Liver (tissue), 9 donors: Measurements from ENCODE around the gene NEUROD4. TPM values are rescaled to one million over a fixed set of nuclear protein-coding genes. Genes with fewer than 3 reads are reported as not detected.

ENCODE experiments used
- DNase-seq: peaks from one replicate; pipeline ENCODE4 v3.0.0-alpha.2; 2017; ENCODE audit warnings: low spot score
- H3K27ac ChIP-seq, 2 donors: one replicate each; pipeline ENCODE4 v1.7.0; 2013; ENCODE audit warnings: inconsistent platforms in 2 of 2, low read length in 2 of 2, control low read depth in 1 of 2, low read depth in 1 of 2, mild to moderate bottlenecking in 1 of 2
- H3K27me3 ChIP-seq, 4 donors: one replicate each; pipeline versions ENCODE4 v1.6.1 to v1.7.0; 2013; ENCODE audit warnings: low read length in 3 of 4, inconsistent platforms in 1 of 4, mild to moderate bottlenecking in 1 of 4, moderate library complexity in 1 of 4; ENCODE audit not compliant: control insufficient read depth in 4 of 4, insufficient read depth in 4 of 4
- H3K36me3 ChIP-seq, 4 donors: one replicate each; pipeline versions ENCODE4 v1.6.1 to v1.7.0; 2013; ENCODE audit warnings: low read length in 3 of 4, mild to moderate bottlenecking in 3 of 4, low read depth in 1 of 4, moderate library complexity in 1 of 4; ENCODE audit not compliant: control insufficient read depth in 4 of 4, insufficient read depth in 3 of 4
- H3K4me1 ChIP-seq, 4 donors: one replicate each; pipeline versions ENCODE4 v1.6.1 to v1.7.0; 2013; ENCODE audit warnings: low read length in 3 of 4, mild to moderate bottlenecking in 3 of 4, moderate library complexity in 1 of 4; ENCODE audit not compliant: control insufficient read depth in 4 of 4, insufficient read depth in 4 of 4
- H3K4me3 ChIP-seq, 3 donors: one replicate each; pipeline versions ENCODE4 v1.6.1 to v1.7.0; 2013; ENCODE audit warnings: low read length in 3 of 3, control low read depth in 1 of 3, low read depth in 1 of 3, mild to moderate bottlenecking in 1 of 3
- H3K9ac ChIP-seq, 2 donors: one replicate each; pipeline ENCODE4 v1.7.0; 2013; ENCODE audit warnings: low read length in 2 of 2, mild to moderate bottlenecking in 2 of 2, moderate library complexity in 2 of 2, control low read depth in 1 of 2, low read depth in 1 of 2
- H3K9me3 ChIP-seq, 4 donors: one replicate each; pipeline versions ENCODE4 v1.6.1 to v1.7.0; 2013; ENCODE audit warnings: low read length in 3 of 4; ENCODE audit not compliant: control insufficient read depth in 4 of 4
- GABPA ChIP-seq, 2 donors: IDR thresholded peaks in 1 of 2; conservative IDR thresholded peaks in 1 of 2; 2 replicates each; pipeline ENCODE4 v1.6.1; 2016; ENCODE audit warnings: antibody characterized with exemption in 2 of 2, mild to moderate bottlenecking in 1 of 2, moderate library complexity in 1 of 2
- HNF4A ChIP-seq, 2 donors: conservative IDR thresholded peaks; 2 replicates each; pipeline ENCODE4 v1.6.1; 2016; ENCODE audit warnings: antibody characterized with exemption in 2 of 2, mild to moderate bottlenecking in 2 of 2
- JUND ChIP-seq, 2 donors: IDR thresholded peaks; 2 replicates each; pipeline ENCODE4 v1.6.1; 2016; ENCODE audit warnings: antibody characterized with exemption in 2 of 2
- NR2F2 ChIP-seq: IDR thresholded peaks from 2 replicates; pipeline ENCODE4 v1.6.1; 2016; ENCODE audit warnings: antibody characterized with exemption
- RAD21 ChIP-seq, 2 donors: IDR thresholded peaks; 2 replicates each; pipeline ENCODE4 v1.6.1; 2016; ENCODE audit warnings: antibody characterized with exemption in 2 of 2, mild to moderate bottlenecking in 2 of 2
- REST ChIP-seq: IDR thresholded peaks from 2 replicates; pipeline ENCODE4 v1.6.1; 2016; ENCODE audit warnings: antibody characterized with exemption, mild to moderate bottlenecking
- RXRA ChIP-seq, 2 donors: IDR thresholded peaks; 2 replicates each; pipeline ENCODE4 v1.6.1; 2017 to 2018; ENCODE audit warnings: antibody characterized with exemption in 2 of 2, mild to moderate bottlenecking in 1 of 2
- TAF1 ChIP-seq: conservative IDR thresholded peaks from 2 replicates; pipeline ENCODE4 v1.6.1; 2016; ENCODE audit warnings: antibody characterized with exemption, mild to moderate bottlenecking
- YY1 ChIP-seq: IDR thresholded peaks from 2 replicates; pipeline ENCODE4 v1.6.1; 2016; ENCODE audit warnings: antibody characterized with exemption, mild to moderate bottlenecking
- ZBTB33 ChIP-seq: IDR thresholded peaks from 2 replicates; pipeline ENCODE4 v1.6.1; 2016; ENCODE audit warnings: antibody characterized with exemption
- WGBS: extraction: QIAGEN DNeasy Blood & Tissue Kit; methylation state at CpG from one replicate; pipeline ENCODE4 v1.1.7; 2013; 5-methylcytosine and 5-hydroxymethylcytosine counted together
- polyA plus RNA-seq, 2 donors: library from polyadenylated mRNA; stranded (reverse) in 1 of 2; unstranded in 1 of 2; fragments of 200-250 nt in 1 of 2; fragments of >200 nt in 1 of 2; fragmentation: Nextera tagmentation in 1 of 2; extraction: Ambion mirVana in 1 of 2; gene quantifications; one replicate each; pipeline versions ENCODE4 v1.2.1 to v1.2.3, GENCODE V29; 2013 to 2015
- total RNA-seq, 2 donors: library from RNA; depleted of rRNA; stranded (reverse); fragments of >200 nt; gene quantifications; one replicate each; pipeline ENCODE4 v1.2.3, GENCODE V29; 2014
- TF ChIP-seq, protein P1 (sequence below): fragments of 150-350 bp; IDR thresholded peaks from 2 replicates; pipeline ENCODE4 v1.5.1; 2017; ENCODE audit warnings: improper control_type of control experiment, low read depth, low read length; ENCODE audit not compliant: missing input control
- TF ChIP-seq, protein P2 (sequence below): IDR thresholded peaks from 2 replicates; pipeline ENCODE4 v1.6.1; 2016; ENCODE audit warnings: antibody characterized with exemption
- TF ChIP-seq, protein P3 (sequence below): IDR thresholded peaks from 2 replicates; pipeline ENCODE4 v1.6.1; 2016; ENCODE audit warnings: antibody characterized with exemption
- donor health status: healthy.
- donor health status: healthy.
- donor health status: healthy.
- donor health status: healthy.
- donor health status: healthy.

The NEUROD4 gene
- total and polyA plus RNA-seq, 4 donors = not detected

DNA sequence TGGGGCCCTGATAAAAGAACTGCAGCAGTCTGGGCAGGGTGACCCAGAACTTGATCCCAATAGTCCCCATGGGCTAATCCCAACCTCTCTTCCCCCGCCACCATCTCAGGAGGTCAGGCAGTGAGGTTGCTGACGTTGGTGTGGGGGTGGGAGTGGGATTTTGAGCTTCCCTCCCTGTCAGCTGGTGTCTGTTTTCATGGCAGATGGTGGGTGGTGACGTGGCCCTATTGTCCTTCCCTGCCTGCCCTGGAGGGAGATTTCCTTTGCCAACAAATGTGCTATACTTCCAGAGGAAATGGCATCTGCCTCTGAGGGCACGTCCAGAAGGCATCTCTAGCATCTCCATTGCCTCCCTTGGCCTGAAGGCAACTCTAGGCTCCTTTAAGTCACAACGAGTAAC, 37.7 kb downstream of the NEUROD4 start:
- TF ChIP-seq TAF1 = no peak
- no peak for TF ChIP-seq RAD21 (IDR thresholded peaks at IDR 0.05)
- Histone ChIP-seq H3K9me3 (no peaks in the 10 kb centered on the region), H3K27me3 (peaks cover 0 to 12% (median 0%) of the 10 kb centered on the region in 4 donors), H3K36me3 (no peaks in the 10 kb centered on the region), H3K27ac (no peak overlapping the region), H3K4me1 (no peaks in the 10 kb centered on the region), H3K4me3 (no peak overlapping the region), H3K9ac (no peak overlapping the region)
- 48% methylated on average over 5 of the region's 5 CpGs for WGBS
- no peak for DNase-seq

DNA sequence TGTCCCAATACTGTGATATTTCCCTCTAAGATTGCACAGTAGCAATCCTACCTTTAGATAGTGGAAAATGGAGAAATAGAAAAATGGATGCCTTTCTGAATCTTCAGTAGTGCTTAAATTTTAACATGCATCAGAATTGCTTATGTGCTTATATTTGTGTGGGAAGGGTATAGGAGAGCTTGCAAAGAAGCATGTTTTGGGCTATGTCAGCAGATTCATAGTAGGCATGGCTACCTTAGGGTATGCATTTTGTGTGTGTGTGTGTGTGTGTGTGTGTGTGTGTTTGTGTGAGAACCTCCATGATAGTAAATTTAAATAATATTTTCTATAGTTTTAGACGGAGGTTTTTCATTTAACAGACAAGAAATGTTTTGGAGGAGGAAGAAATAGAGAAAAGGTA, 38.3 kb downstream of the NEUROD4 start:
- H3K4me3 ChIP-seq = no peak overlapping the region
- 81% methylated on average over 1 of the region's 1 CpG for WGBS
- no peak for TF ChIP-seq JUND (IDR thresholded peaks at IDR 0.05)
- TF ChIP-seq, protein P1, sequence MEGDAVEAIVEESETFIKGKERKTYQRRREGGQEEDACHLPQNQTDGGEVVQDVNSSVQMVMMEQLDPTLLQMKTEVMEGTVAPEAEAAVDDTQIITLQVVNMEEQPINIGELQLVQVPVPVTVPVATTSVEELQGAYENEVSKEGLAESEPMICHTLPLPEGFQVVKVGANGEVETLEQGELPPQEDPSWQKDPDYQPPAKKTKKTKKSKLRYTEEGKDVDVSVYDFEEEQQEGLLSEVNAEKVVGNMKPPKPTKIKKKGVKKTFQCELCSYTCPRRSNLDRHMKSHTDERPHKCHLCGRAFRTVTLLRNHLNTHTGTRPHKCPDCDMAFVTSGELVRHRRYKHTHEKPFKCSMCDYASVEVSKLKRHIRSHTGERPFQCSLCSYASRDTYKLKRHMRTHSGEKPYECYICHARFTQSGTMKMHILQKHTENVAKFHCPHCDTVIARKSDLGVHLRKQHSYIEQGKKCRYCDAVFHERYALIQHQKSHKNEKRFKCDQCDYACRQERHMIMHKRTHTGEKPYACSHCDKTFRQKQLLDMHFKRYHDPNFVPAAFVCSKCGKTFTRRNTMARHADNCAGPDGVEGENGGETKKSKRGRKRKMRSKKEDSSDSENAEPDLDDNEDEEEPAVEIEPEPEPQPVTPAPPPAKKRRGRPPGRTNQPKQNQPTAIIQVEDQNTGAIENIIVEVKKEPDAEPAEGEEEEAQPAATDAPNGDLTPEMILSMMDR = no peak

GRCh38 chr12:55058776-55059175, 39.0 kb downstream of the NEUROD4 start:
- Histone ChIP-seq H3K4me1 (no peaks in the 10 kb centered on the region), H3K9me3 (no peaks in the 10 kb centered on the region), H3K4me3 (no peak overlapping the region), H3K27me3 (peaks cover 0 to 10% (median 2%) of the 10 kb centered on the region in 4 donors), H3K27ac (no peak overlapping the region), H3K9ac (no peak overlapping the region), H3K36me3 (no peaks in the 10 kb centered on the region)
- no peak for TF ChIP-seq YY1
- WGBS = 83% methylated on average over 4 of the region's 4 CpGs
- no peak for DNase-seq

More for the DNA sequence above, 38.3 kb downstream of the NEUROD4 start:
- Histone ChIP-seq H3K4me1 (no peaks in the 10 kb centered on the region), H3K27ac (no peak overlapping the region), H3K9ac (no peak overlapping the region), H3K27me3 (peaks cover 0 to 10% (median 1%) of the 10 kb centered on the region in 4 donors), H3K9me3 (no peaks in the 10 kb centered on the region), H3K36me3 (no peaks in the 10 kb centered on the region)
- DNase-seq = no peak

- no peak for DNase-seq
- H3K27ac ChIP-seq = no peak overlapping the region
- H3K27me3 ChIP-seq = peaks cover 0 to 9% (median 2%) of the 10 kb centered on the region in 4 donors
- H3K9ac ChIP-seq = no peak overlapping the region
- no peaks in the 10 kb centered on the region for H3K9me3 ChIP-seq
- no peaks in the 10 kb centered on the region for H3K36me3 ChIP-seq
- no peak overlapping the region for H3K4me3 ChIP-seq
- 63% methylated on average over 2 of the region's 2 CpGs for WGBS
- no peaks in the 10 kb centered on the region for H3K4me1 ChIP-seq
- TF ChIP-seq REST (no peak), GABPA (IDR thresholded peaks at IDR 0.05 in 1 of 2, conservative IDR thresholded peaks at IDR 0.05 in 1 of 2) (no peak), YY1 (no peak), TAF1 (no peak), NR2F2 (no peak), HNF4A (conservative IDR thresholded peaks at IDR 0.05) (no peak), RXRA (IDR thresholded peaks at IDR 0.05) (no peak), ZBTB33 (no peak)
- TF ChIP-seq, protein P2, sequence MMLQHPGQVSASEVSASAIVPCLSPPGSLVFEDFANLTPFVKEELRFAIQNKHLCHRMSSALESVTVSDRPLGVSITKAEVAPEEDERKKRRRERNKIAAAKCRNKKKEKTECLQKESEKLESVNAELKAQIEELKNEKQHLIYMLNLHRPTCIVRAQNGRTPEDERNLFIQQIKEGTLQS = no peak
- TF ChIP-seq, protein P1 = no peak
- TF ChIP-seq, protein P3, sequence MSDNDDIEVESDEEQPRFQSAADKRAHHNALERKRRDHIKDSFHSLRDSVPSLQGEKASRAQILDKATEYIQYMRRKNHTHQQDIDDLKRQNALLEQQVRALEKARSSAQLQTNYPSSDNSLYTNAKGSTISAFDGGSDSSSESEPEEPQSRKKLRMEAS = no peak
Observed at GRCh38 chr12:55060470-55060869, 40.7 kb downstream of the NEUROD4 start.
